LNCAP (cell line): ENCODE measurements around the gene SIGLEC14.

Experiments
- TF ChIP-seq, protein P1 (sequence below): fragments of 450-650 bp; IDR thresholded peaks from 2 replicates; pipeline ENCODE4 v1.5.1; 2017; ENCODE audit warnings: mild to moderate bottlenecking

Gene SIGLEC14

GRCh38 chr19:51691584-51692428, 45.2 kb upstream of the SIGLEC14 start:
- TF ChIP-seq, protein P1, sequence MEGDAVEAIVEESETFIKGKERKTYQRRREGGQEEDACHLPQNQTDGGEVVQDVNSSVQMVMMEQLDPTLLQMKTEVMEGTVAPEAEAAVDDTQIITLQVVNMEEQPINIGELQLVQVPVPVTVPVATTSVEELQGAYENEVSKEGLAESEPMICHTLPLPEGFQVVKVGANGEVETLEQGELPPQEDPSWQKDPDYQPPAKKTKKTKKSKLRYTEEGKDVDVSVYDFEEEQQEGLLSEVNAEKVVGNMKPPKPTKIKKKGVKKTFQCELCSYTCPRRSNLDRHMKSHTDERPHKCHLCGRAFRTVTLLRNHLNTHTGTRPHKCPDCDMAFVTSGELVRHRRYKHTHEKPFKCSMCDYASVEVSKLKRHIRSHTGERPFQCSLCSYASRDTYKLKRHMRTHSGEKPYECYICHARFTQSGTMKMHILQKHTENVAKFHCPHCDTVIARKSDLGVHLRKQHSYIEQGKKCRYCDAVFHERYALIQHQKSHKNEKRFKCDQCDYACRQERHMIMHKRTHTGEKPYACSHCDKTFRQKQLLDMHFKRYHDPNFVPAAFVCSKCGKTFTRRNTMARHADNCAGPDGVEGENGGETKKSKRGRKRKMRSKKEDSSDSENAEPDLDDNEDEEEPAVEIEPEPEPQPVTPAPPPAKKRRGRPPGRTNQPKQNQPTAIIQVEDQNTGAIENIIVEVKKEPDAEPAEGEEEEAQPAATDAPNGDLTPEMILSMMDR: no peak

- TF ChIP-seq, protein P1: no peak
Observed at GRCh38 chr19:51691074-51691583, 44.5 kb upstream of the SIGLEC14 start.

DNA sequence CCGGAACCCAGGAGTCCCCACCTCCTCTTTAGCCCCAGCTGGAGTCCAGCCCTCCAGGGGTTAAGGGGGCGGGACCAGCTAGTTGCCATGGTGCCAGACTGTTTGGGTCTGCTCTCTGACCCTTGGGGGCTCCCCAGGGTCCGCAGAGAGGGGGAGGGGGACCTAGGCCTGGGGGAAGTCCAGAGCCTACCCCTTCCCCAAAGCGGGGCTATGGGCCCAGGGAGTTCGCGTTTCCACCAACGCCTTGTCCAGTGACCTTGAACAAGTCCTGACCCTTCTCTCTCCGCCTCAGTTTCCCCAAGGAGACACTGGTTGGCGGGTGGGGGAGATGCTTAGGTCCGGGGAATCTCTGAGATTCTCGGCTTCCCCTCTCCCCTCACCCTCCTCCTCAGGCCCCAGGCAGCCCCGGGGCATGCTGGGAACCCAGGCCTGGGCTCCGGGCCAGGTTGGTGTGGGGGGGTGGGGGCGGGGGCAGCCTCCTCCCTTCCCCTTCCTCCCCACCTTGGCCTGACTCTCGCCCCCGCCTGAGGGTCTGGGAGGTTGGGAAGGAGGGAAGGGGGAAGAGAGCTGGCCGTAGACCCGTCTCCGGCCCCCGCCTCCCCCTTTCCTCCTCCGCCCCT, 43.9 kb upstream of the SIGLEC14 start:
- TF ChIP-seq, protein P1: no peak

DNA sequence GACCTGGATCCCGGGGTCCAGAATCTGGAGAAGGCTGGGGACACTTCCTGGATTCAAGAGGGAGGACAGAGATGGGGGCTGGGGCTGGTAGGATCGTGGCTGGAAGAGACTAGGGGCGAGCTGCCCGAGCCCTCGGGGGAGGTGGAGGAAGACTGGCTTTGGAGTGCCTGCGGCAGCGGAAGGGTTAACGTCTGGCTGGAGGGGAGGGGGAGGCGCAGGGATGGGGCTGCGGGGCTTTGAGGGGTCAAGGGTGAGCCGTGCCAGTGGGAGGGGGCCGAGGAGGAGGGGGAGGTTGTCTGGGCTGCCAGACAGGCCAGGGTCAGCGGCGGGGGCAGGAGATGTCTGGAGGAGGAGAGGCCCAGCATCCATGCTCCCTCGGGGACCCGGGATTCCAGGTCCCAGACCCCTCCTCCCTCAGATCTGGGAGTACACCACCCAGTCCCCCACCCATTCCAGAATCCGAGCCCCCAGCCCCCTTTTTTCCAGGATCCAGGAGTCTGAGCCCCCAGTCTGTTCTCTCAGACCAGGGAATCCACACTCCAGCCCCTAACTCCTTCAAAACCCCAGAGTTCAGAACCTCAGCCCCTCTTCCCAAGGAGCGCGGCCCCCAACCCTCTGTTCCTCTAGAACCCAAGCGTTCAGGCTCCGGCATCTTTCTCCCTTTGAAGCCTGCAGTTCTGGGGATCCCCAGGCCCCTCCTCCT, 43.3 kb upstream of the SIGLEC14 start:
- TF ChIP-seq, protein P1: no peak

DNA sequence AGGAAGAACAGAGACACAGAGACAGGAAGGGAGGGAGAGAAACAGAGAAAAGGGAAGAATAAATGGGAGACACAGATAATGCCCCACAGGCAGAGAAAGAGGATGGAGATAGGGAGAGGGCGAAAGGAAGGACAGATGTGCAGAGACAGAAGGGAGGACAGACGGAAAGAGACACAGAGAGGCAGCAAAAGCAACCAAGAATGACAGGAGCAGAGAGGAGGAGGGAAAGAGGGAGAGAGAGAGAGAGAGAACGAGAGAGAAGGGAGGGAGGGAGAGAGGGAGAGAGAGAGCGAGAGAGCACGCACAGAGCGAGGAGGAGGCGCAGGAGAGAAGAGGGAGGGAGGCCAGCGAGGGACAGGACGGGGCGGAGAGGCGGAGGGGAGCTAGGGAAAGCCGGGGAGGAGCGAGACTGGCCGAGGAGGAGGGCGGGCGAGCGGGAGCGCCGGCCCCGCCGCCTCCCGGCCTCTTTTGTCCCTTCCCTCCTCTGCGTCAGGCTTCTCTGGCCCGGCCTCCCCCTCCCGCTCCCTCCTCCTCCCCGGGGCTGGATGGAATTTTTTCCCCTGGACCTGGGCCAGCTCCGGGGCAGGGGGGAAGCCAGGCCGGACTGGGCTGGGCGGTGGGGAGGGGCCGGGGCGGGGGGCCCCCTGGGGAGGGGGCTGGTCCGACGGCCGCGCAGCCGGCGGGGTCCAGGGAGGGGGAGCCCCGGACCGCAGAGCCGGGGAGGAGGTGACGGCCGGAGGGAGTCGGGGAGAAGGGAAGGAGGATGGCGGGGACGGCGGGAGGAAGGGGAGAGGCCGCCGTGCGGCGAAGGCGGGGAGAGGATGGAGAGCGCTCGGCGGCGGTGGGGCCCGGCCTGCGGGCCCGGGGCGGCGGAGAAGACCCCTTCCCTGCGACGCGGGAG, 42.3 kb upstream of the SIGLEC14 start:
- TF ChIP-seq, protein P1: no peak

GRCh38 chr19:51687791-51688670, 41.4 kb upstream of the SIGLEC14 start:
- TF ChIP-seq, protein P1: no peak
